Measurements from ENCODE around the gene MOCS3. TPM values are rescaled to one million over a fixed set of nuclear protein-coding genes. Genes with fewer than 3 reads are reported as not detected.

Gene MOCS3
- total and polyA plus RNA-seq, 10 of the 15 experiments (the other 5 are each of a cell fraction or from before 2014, with no cell fraction given) = 0.87 to 5.9 (median 3.6) TPM

- no peak for TF ChIP-seq HSF1 (IDR thresholded peaks at IDR 0.05; ENCODE audit: low read depth, low read length)
- TF ChIP-seq CHD2 (IDR thresholded peaks at IDR 0.05; ENCODE audit: borderline replicate concordance, low read depth, low read length) = no peak
- TF ChIP-seq CREM (IDR thresholded peaks at IDR 0.05; ENCODE audit: low read depth) = no peak
- no peak for TF ChIP-seq IKZF1 (conservative IDR thresholded peaks at IDR 0.05)
- TF ChIP-seq HCFC1 (IDR thresholded peaks at IDR 0.05; ENCODE audit: low read length) = no peak
- TF ChIP-seq JUND (IDR thresholded peaks at IDR 0.05; ENCODE audit: low read depth, low read length) = no peak
- TF ChIP-seq POLR2AphosphoS5 (IDR thresholded peaks at IDR 0.05; ENCODE audit: low read length) = no peak
- TF ChIP-seq ESRRA (IDR thresholded peaks at IDR 0.05; ENCODE audit: low read length) = no peak
- no peak for TF ChIP-seq CBFB (IDR thresholded peaks at IDR 0.05; ENCODE audit: low read depth)
- no peak for TF ChIP-seq ZNF384 (IDR thresholded peaks at IDR 0.05; ENCODE audit: borderline replicate concordance, low read depth, low read length)
- peak; percentile 69 for TF ChIP-seq NFIC (IDR thresholded peaks at IDR 0.05; ENCODE audit: low read depth, low read length)
- TF ChIP-seq TAF1 (IDR thresholded peaks at IDR 0.05; ENCODE audit: borderline replicate concordance, low read depth, low read length) = no peak
- TF ChIP-seq ATF2 (IDR thresholded peaks at IDR 0.05; ENCODE audit: low read length) = no peak
- TF ChIP-seq SP1 (IDR thresholded peaks at IDR 0.05; ENCODE audit: low read depth, low read length) = no peak
- no peak for TF ChIP-seq CBX3 (IDR thresholded peaks at IDR 0.05; ENCODE audit: borderline replicate concordance, low read depth)
- TF ChIP-seq ZNF687 (IDR thresholded peaks at IDR 0.05) = no peak
- TF ChIP-seq RFX5 (IDR thresholded peaks at IDR 0.05; ENCODE audit: low read depth, low read length) = no peak
- peak; percentile 91 for TF ChIP-seq EED (IDR thresholded peaks at IDR 0.05; ENCODE audit: low read depth)
- TF ChIP-seq SIN3A (IDR thresholded peaks at IDR 0.05; ENCODE audit: low read depth, low read length) = no peak
- no peak for TF ChIP-seq NR2C2 (IDR thresholded peaks at IDR 0.05; ENCODE audit: borderline replicate concordance, control insufficient read depth, insufficient read length, low read depth)
- no peak for TF ChIP-seq MTA3 (IDR thresholded peaks at IDR 0.05; ENCODE audit: borderline replicate concordance, low read length)
- TF ChIP-seq REST (IDR thresholded peaks at IDR 0.05; ENCODE audit: low read depth, low read length) = no peak
- peak; percentile 58; the same call in 1 of the 2 replicates for TF ChIP-seq RUNX3 (IDR thresholded peaks at IDR 0.05; ENCODE audit: low read length)
- no peak for TF ChIP-seq ASH2L (IDR thresholded peaks at IDR 0.05; ENCODE audit: borderline replicate concordance, low read depth)
Measured at GRCh38 chr20:50911030-50911429, 47.6 kb upstream of the MOCS3 start (continued).
